Measurements from ENCODE around the gene PTPN12.

Gene PTPN12

DNA sequence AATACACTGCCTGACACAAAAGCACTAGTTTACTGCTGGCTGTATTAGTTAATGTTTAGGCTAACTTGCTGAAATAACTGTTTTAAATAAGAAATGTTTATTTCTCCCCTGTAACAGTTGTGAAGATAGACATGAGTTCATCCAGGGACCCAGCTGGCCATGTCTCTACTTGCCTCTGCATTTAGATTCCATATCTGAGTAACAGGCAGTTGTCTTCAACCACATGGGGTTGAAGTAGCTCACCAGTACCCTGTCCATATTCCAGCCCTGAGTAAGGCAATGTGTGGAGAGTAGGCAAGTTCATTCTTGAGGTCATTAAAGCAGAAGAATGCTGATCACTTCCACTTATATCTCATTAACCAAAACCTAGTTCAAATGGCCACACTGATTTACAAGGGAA, 128.1 kb downstream of the PTPN12 start:
- no peak for FAIRE-seq

DNA sequence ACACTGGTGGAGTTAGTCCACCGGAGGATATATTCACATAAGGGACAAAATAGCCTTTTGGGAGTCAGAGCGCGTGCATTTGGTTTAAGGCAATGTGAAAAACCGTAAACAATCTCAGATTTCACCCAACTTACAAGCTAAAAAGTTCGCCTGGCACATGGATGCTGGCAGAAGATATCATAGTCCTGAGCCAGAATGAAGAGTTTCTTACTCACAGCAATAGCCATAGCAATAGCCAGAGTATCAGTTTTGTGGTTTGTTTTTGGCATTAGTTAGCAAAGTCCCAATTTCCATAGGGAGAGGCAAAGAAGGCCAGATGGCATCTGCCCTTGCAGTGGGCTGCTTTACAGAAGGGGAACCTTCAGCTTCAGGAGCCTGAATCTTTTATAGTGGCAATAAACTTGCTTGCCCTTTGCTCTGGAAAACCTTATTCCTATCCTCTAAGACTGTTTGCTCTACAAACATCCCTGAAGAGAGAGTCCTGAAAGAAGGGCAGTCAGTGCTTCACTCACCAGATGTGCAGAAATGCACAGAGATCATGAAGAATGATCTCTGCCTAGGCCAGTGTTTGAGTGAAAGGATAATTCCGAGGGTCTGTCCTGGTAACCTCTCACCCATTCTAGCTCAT, 130.5 kb downstream of the PTPN12 start:
- no peak for FAIRE-seq

DNA sequence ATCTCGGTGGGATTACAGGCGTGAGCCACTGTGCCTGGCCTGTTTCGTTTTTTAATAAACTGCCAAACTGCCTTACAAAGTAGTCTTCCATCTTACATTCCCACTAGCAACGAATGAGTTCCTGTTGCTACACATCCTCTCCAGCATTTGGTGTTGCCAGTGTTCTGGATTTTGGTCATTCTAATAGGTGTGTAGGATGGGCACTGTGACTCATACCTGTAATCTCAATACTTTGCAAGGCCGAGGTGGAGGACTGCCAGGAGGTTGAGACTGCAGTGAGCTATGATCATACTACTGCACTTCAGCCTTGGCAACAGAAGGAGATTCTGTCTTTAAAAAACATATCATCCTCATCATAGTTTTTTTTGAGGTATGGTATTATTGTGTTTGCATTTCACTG, 137.8 kb downstream of the PTPN12 start:
- no peak for FAIRE-seq

DNA sequence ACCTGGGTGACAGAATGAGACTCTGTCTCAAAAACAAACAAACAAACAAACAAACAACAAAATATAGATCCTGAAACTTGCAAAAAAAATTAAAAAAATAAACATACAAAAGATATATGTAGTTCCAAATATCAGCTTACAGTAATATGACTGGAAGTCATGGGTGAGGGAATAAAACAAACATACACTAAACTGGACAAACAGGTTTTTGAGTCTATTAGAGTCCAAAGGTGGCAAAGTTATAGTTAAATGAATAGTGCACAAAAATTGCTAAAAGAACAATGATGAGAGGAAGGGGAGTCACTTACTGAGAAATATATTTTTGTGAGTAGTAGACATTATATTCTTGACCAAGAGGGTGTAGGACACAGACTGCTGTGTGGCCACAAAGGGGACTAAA, 142.5 kb downstream of the PTPN12 start:
- no peak for FAIRE-seq

DNA sequence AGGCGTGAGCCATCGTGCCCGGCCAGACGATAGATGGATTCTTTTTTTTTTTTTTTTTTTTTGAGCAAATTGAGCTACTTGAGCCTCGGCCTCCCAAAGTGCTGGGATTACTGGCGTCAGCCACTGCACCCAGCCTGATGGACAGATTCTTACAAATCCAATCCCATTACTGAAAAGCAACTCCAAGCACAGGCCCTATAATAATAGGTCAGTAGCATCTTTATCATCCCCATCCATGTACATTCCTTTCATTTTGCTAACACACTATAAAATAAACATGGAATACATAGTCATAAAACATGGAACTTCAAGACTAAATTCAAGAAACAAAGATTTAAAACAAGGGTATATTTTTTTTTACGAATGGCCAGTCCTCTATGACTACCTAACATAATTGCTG, 143.2 kb downstream of the PTPN12 start:
- FAIRE-seq: no peak

DNA sequence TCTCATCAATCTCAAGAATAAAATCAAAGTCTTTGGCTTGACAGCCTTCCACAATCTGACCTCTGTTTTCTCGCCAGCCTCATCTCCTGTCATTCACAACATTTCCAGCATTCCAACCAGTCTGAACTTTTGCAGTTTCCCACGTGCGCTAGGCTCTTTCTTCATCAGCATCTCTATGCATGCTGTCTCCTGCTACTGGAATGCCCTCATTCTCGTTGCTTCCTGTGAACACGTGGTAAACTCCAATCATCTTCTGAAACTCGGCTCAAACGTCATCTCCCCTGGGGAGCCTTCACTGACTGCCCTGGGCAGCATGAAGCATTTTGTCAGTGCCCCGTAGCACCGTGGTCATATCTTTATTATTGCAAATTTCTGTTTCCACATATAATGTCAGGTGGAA, 146.9 kb downstream of the PTPN12 start:
- no peak for FAIRE-seq

DNA sequence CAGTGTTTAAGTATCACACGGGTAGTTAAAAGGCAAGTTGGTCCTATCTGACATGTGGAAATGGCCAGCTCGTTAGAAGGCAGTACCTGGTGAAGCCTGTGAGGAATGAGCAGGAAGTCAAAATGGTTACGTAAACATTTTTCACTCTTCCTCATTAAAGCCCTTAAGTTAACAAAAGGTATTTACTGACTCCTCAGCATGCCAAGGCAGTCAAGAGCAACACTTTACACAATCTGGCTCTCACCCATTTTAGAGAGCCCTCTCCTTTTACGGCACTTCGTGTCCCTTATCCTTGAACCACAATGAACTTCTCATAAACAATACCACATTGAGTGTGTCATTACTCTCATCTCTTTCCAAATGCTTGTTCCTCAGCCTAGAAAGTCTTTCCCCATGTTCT, 148.1 kb downstream of the PTPN12 start:
- FAIRE-seq: no peak

DNA sequence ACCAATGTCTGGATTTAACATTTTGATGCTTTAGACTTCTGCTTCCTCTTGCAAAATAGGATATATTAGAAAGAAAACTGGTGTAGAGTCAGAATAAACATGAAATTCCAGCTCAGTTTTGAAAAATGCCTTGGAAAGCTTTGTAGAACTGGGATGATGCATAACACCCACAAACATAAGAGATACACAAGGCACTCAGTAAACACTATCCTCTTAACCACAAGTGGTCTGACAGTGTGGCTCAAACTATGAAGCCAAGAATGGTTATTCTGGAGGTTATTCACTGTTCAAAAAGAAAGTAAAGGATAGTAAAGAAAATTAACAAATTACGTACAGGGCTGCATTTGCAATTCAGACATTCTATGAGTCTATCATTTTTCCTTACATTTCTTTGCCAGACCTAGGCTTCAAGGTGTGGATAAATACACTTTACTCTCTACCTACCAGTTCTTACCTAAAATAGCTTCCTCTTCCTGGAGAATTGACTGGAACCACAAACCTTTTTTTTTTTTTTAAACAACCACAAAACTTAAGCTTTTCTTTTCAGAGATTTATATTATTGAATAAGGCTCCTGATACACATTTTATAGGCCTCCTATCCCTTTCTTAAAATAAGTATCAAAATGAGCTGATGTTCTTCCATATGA, 150.1 kb downstream of the PTPN12 start:
- no peak for FAIRE-seq

DNA sequence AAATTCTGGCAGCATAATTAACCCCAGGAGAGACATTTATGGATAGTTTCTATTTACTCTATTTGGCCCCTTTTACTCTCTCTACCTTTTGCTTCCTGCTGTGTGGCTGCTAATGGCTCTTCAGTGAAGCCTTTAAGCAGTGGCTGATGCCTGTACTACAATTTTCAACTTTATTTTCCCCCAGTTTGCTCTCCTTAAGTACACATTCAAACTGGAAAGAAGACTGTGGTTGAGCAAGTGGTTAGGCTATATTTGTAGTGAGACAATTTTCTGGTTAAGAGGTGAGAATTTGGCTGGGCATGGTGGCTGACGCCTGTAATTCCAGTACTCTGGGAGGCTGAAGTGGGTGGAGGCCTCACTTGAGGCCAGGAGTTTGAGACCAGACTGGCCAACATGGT, 150.7 kb downstream of the PTPN12 start:
- FAIRE-seq: no peak

Measured in endometrium (tissue), 2 donors.